Vagina (tissue), 2 donors: ENCODE data around the gene PDCD11. TPM values are rescaled to one million over a fixed set of nuclear protein-coding genes. Genes with fewer than 3 reads are reported as not detected.

ENCODE experiments used
- DNase-seq, 2 donors: peaks; one replicate each; pipeline ENCODE4 v3.0.0-alpha.2; 2017; ENCODE audit errors: extremely low spot score in 2 of 2
- H3K27ac ChIP-seq: fragments of 200-600 bp; sonication (generic); one replicate; pipeline ENCODE4 v1.5.1; 2019
- H3K27me3 ChIP-seq: fragments of 200-600 bp; sonication (generic); one replicate; pipeline ENCODE4 v1.5.1; 2019
- H3K36me3 ChIP-seq, 2 donors: fragments of 200-600 bp; sonication (generic); one replicate each; pipeline ENCODE4 v1.5.1; 2017 to 2019
- H3K4me1 ChIP-seq: fragments of 200-600 bp; sonication (generic); one replicate; pipeline ENCODE4 v1.5.1; 2019
- H3K4me3 ChIP-seq, 2 donors: fragments of 200-600 bp; sonication (generic); 1 replicate in 1 of 2; 2 replicates in 1 of 2; pipeline ENCODE4 v1.5.1; 2016 to 2019
- H3K9me3 ChIP-seq: fragments of 200-600 bp; sonication (generic); one replicate; pipeline ENCODE4 v1.5.1; 2019
- CTCF ChIP-seq, 3 experiments: fragments of 450-650 bp in 2 of 3; fragments of 200-600 bp in 1 of 3; sonication (generic) in 1 of 3; IDR thresholded peaks; one replicate each; pipeline ENCODE4 v1.5.1; 2017 to 2019; ENCODE audit warnings: antibody characterized with exemption in 3 of 3, mild to moderate bottlenecking in 2 of 3, moderate library complexity in 2 of 3
- POLR2A ChIP-seq, 2 donors: fragments of 450-650 bp; IDR thresholded peaks; one replicate each; pipeline ENCODE4 v1.6.1; 2017; ENCODE audit warnings: antibody characterized with exemption in 2 of 2, mild to moderate bottlenecking in 2 of 2, moderate library complexity in 2 of 2
- POLR2AphosphoS5 ChIP-seq, 2 donors: sonication (generic); formaldehyde crosslinking; IDR thresholded peaks; one replicate each; pipeline ENCODE4 v1.9.0; 2017; ENCODE audit warnings: antibody characterized with exemption in 2 of 2, mild to moderate bottlenecking in 2 of 2, low read depth in 1 of 2; ENCODE audit not compliant: insufficient read depth in 1 of 2
- intact Hi-C: fragments of 100-400 bp; cut with DNase I; formaldehyde crosslinking; loops from one replicate; pipeline ENCODE4 v1.15.1; 2023
- total RNA-seq: library from RNA; depleted of rRNA; stranded (reverse); fragments of >200 nt; gene quantifications from one replicate; pipeline ENCODE4 v1.2.3, GENCODE V29; 2016

PDCD11 gene
- total RNA-seq, 1 donor from 2014 or later = 22.8 TPM

- H3K4me3 ChIP-seq = no peak overlapping the region
- no peaks in the 10 kb centered on the region for H3K9me3 ChIP-seq
- no peak for DNase-seq
- H3K36me3 ChIP-seq = peaks cover 0 to 64% of the 10 kb centered on the region in 2 donors
- intact Hi-C loops = no loop called here
- no peak overlapping the region for H3K27ac ChIP-seq
- TF ChIP-seq POLR2AphosphoS5 (IDR thresholded peaks at IDR 0.05; ENCODE audit: insufficient read depth in 1 of 2, low read depth in 1 of 2) = no peak
- no peak for TF ChIP-seq POLR2A (IDR thresholded peaks at IDR 0.05)
- no peak for TF ChIP-seq CTCF (IDR thresholded peaks at IDR 0.05)
- no peaks in the 10 kb centered on the region for H3K27me3 ChIP-seq
- H3K4me1 ChIP-seq = peaks cover 25% of the 10 kb centered on the region
These were observed 43.4 kb downstream of the PDCD11 start for GRCh38 chr10:103439776-103440175.

GRCh38 chr10:103440416-103440815 is 44.0 kb downstream of the PDCD11 start:
- DNase-seq = no peak
- intact Hi-C loops = no loop called here
- TF ChIP-seq POLR2AphosphoS5 (IDR thresholded peaks at IDR 0.05; ENCODE audit: insufficient read depth in 1 of 2, low read depth in 1 of 2) (no peak), POLR2A (IDR thresholded peaks at IDR 0.05) (no peak), CTCF (IDR thresholded peaks at IDR 0.05) (no peak)
- peaks cover 32% of the 10 kb centered on the region for H3K4me1 ChIP-seq
- H3K27me3 ChIP-seq = no peaks in the 10 kb centered on the region
- no peak overlapping the region for H3K27ac ChIP-seq
- H3K4me3 ChIP-seq = no peak overlapping the region
- H3K36me3 ChIP-seq = peaks cover 0 to 71% of the 10 kb centered on the region in 2 donors
- H3K9me3 ChIP-seq = no peaks in the 10 kb centered on the region

- H3K36me3 ChIP-seq = peaks cover 0 to 75% of the 10 kb centered on the region in 2 donors
- no peak overlapping the region for H3K4me3 ChIP-seq
- H3K27me3 ChIP-seq = no peaks in the 10 kb centered on the region
- DNase-seq = no peak
- intact Hi-C loops = no loop called here
- no peaks in the 10 kb centered on the region for H3K9me3 ChIP-seq
- TF ChIP-seq POLR2A (IDR thresholded peaks at IDR 0.05) (no peak), CTCF (IDR thresholded peaks at IDR 0.05) (no peak), POLR2AphosphoS5 (IDR thresholded peaks at IDR 0.05; ENCODE audit: insufficient read depth in 1 of 2, low read depth in 1 of 2) (no peak)
- peak overlapping the region; percentile 89 for H3K27ac ChIP-seq
- H3K4me1 ChIP-seq = peaks cover 40% of the 10 kb centered on the region
These were observed 44.8 kb downstream of the PDCD11 start for GRCh38 chr10:103441206-103441605.

GRCh38 chr10:103441611-103442010 is 45.2 kb downstream of the PDCD11 start:
- Histone ChIP-seq H3K27ac (peak overlapping the region; percentile 89), H3K36me3 (peaks cover 0 to 76% of the 10 kb centered on the region in 2 donors), H3K9me3 (no peaks in the 10 kb centered on the region), H3K4me1 (peaks cover 44% of the 10 kb centered on the region), H3K4me3 (no peak overlapping the region), H3K27me3 (no peaks in the 10 kb centered on the region)
- DNase-seq = no peak
- no peak for TF ChIP-seq CTCF (IDR thresholded peaks at IDR 0.05)
- TF ChIP-seq POLR2A (IDR thresholded peaks at IDR 0.05) = no peak
- no peak for TF ChIP-seq POLR2AphosphoS5 (IDR thresholded peaks at IDR 0.05; ENCODE audit: insufficient read depth in 1 of 2, low read depth in 1 of 2)
- intact Hi-C loops = no loop called here

- no peak for DNase-seq
- no peak for TF ChIP-seq CTCF (IDR thresholded peaks at IDR 0.05)
- TF ChIP-seq POLR2AphosphoS5 (IDR thresholded peaks at IDR 0.05; ENCODE audit: insufficient read depth in 1 of 2, low read depth in 1 of 2) = peak in 1 of 2 donors; percentile 27
- TF ChIP-seq POLR2A (IDR thresholded peaks at IDR 0.05) = no peak
These were observed 45.6 kb downstream of the PDCD11 start for GRCh38 chr10:103442031-103442461.

More at GRCh38 chr10:103442031-103442461, 45.6 kb downstream of the PDCD11 start:
- peak overlapping the region; percentile 89 for H3K27ac ChIP-seq
- H3K4me1 ChIP-seq = peaks cover 48% of the 10 kb centered on the region
- H3K4me3 ChIP-seq = no peak overlapping the region
- intact Hi-C loops = no loop called here
- H3K27me3 ChIP-seq = no peaks in the 10 kb centered on the region
- H3K36me3 ChIP-seq = peaks cover 0 to 78% of the 10 kb centered on the region in 2 donors
- no peaks in the 10 kb centered on the region for H3K9me3 ChIP-seq
